Glutamatergic neuron (in vitro differentiated cells): ENCODE measurements around the gene RASGEF1C. TPM values are rescaled to one million over a fixed set of nuclear protein-coding genes. Genes with fewer than 3 reads are reported as not detected.

Experiments used
- DNase-seq: peaks from one replicate; pipeline ENCODE4 v3.0.0; 2022
- H3K27ac Mint-ChIP-seq: one replicate; pipeline ENCODE4 v1.8.0; 2020; ENCODE audit warnings: mild to moderate bottlenecking, mixed read lengths, inconsistent platforms; ENCODE audit not compliant: unreplicated experiment
- H3K27me3 Mint-ChIP-seq: one replicate; pipeline ENCODE4 v1.8.0; 2020; ENCODE audit warnings: mild to moderate bottlenecking, moderate library complexity, mixed read lengths, inconsistent platforms; ENCODE audit not compliant: unreplicated experiment
- H3K36me3 Mint-ChIP-seq: one replicate; pipeline ENCODE4 v1.8.0; 2020; ENCODE audit warnings: mild to moderate bottlenecking, mixed read lengths, inconsistent platforms; ENCODE audit not compliant: unreplicated experiment
- H3K4me1 Mint-ChIP-seq: one replicate; pipeline ENCODE4 v1.8.0; 2020; ENCODE audit warnings: mild to moderate bottlenecking, low read depth, mixed read lengths, inconsistent platforms; ENCODE audit not compliant: unreplicated experiment
- H3K4me3 Mint-ChIP-seq: one replicate; pipeline ENCODE4 v1.8.0; 2020; ENCODE audit warnings: mild to moderate bottlenecking, mixed read lengths, inconsistent platforms; ENCODE audit not compliant: unreplicated experiment
- H3K9me3 Mint-ChIP-seq: one replicate; pipeline ENCODE4 v1.8.0; 2020; ENCODE audit warnings: mild to moderate bottlenecking, moderate library complexity, mixed read lengths, inconsistent platforms; ENCODE audit not compliant: unreplicated experiment
- CTCF ChIP-seq: fragments of 200-600 bp; sonication (generic); IDR thresholded peaks from one replicate; pipeline ENCODE4 v1.5.0; 2021; ENCODE audit not compliant: partially characterized antibody, unreplicated experiment
- total RNA-seq: library from RNA; stranded (reverse); fragmentation: NEBNext Ultra II Directional; extraction: Animal tissue kit (Norgen Biotek cat#: 25700); gene quantifications from one replicate; pipeline ENCODE4 v1.2.1, GENCODE V29; 2021; ENCODE audit not compliant: unreplicated experiment

The RASGEF1C gene
- total RNA-seq, 1 donor from 2014 or later, result 21.1 TPM

DNA sequence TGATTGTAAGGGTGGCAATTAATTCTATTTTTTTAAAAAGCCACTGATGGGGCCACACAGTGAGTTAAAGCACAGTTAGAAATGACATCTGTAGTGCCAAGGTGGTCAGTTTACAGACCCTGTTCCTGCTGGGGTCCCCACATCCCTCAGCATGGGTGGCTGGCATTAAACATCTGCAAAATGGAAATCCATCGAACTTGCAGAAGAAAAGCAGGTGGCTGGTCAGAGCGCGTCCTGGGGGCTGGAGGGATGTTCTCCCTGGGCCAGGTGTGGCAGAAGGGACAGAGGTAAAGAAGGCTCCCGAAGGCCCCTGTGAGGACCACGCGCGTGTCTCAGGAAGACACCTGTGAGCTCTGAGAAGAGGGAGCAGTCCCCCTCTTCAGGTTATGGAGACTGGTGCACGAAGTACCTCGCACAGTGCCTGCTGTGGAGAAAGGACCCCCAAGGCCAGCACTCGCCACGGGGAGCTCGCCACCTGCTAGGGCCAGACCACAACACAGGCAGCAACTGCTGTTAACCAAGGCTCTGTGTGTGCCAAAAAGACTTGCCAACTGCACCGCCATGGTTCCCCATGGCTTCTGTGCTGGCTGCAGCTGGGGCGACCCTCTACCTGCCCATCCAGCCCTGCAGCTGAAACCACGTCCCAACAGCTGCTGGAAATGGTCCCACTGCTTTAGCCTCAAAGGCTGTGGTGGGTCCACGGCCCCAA lies 65.2 kb downstream of the RASGEF1C start:
- no peak for TF ChIP-seq CTCF
- peaks cover 19% of the 10 kb centered on the region for H3K9me3 Mint-ChIP-seq
- no peak overlapping the region for H3K27ac Mint-ChIP-seq
- H3K4me1 Mint-ChIP-seq, result peaks cover 15% of the 10 kb centered on the region
- DNase-seq, result no peak
- peaks cover 25% of the 10 kb centered on the region for H3K36me3 Mint-ChIP-seq
- no peak overlapping the region for H3K4me3 Mint-ChIP-seq
- peaks cover 7% of the 10 kb centered on the region for H3K27me3 Mint-ChIP-seq

- Mint-ChIP-seq H3K4me3 (no peak overlapping the region), H3K27me3 (peaks cover 9% of the 10 kb centered on the region), H3K27ac (peak overlapping the region; percentile 98), H3K36me3 (peaks cover 17% of the 10 kb centered on the region), H3K4me1 (peaks cover 15% of the 10 kb centered on the region), H3K9me3 (peaks cover 22% of the 10 kb centered on the region)
- DNase-seq, result no peak
- TF ChIP-seq CTCF, result no peak
These were observed 66.0 kb downstream of the RASGEF1C start for GRCh38 chr5:180142824-180143610.

DNA sequence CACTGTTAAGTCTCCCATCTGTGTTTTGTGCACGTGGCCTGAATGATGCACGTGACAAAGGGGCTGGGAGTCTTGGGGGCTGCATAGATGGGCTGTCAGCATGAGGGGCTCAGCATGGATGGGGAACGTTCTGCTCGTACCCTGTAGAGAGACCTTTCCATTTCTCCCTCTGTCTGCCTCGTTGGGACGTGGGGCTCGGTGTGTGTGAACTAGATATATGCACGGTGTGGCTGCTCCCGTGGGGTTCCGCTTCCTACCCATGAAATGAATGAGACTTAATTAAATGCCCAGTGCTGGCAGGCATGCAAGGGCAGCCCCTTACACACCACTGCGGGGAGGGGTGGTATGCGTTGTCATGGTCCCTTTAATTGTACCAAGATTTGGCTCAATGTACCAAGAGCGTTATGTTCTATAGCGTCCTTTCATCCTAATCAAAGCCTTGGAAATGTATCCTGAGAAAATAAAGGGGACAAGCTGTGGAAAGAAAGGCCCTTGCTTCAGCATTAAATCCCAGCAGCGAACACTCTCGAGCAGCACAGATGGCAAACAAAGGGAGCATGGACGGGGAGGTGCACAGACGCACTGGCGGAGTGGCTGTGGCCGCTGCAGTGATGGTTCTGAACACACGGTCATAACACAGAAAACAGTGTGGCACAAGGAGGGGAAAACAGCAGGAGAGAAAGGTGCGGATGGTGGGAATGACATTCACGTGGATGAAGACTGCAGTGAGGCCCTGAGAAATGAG lies 66.8 kb downstream of the RASGEF1C start:
- Mint-ChIP-seq H3K4me3 (peak overlapping the region; percentile 47), H3K27me3 (peaks cover 9% of the 10 kb centered on the region), H3K27ac (peak overlapping the region; percentile 98), H3K4me1 (peaks cover 15% of the 10 kb centered on the region), H3K36me3 (peaks cover 12% of the 10 kb centered on the region), H3K9me3 (peaks cover 19% of the 10 kb centered on the region)
- no peak for DNase-seq
- TF ChIP-seq CTCF, result no peak

- TF ChIP-seq CTCF, result no peak
- H3K27me3 Mint-ChIP-seq, result peaks cover 12% of the 10 kb centered on the region
These were observed 67.8 kb downstream of the RASGEF1C start for GRCh38 chr5:180141068-180141660.

More at GRCh38 chr5:180141068-180141660, 67.8 kb downstream of the RASGEF1C start:
- Mint-ChIP-seq H3K27ac (peak overlapping the region; percentile 81), H3K36me3 (peaks cover 4% of the 10 kb centered on the region), H3K4me1 (peaks cover 15% of the 10 kb centered on the region), H3K4me3 (no peak overlapping the region), H3K9me3 (peaks cover 18% of the 10 kb centered on the region)
- no peak for DNase-seq
